ENCODE data around the gene ZGPAT. TPM values are rescaled to one million over a fixed set of nuclear protein-coding genes. Genes with fewer than 3 reads are reported as not detected.

ZGPAT gene
- total RNA-seq, 1 experiment from 2014 or later: 28.3 TPM

DNA sequence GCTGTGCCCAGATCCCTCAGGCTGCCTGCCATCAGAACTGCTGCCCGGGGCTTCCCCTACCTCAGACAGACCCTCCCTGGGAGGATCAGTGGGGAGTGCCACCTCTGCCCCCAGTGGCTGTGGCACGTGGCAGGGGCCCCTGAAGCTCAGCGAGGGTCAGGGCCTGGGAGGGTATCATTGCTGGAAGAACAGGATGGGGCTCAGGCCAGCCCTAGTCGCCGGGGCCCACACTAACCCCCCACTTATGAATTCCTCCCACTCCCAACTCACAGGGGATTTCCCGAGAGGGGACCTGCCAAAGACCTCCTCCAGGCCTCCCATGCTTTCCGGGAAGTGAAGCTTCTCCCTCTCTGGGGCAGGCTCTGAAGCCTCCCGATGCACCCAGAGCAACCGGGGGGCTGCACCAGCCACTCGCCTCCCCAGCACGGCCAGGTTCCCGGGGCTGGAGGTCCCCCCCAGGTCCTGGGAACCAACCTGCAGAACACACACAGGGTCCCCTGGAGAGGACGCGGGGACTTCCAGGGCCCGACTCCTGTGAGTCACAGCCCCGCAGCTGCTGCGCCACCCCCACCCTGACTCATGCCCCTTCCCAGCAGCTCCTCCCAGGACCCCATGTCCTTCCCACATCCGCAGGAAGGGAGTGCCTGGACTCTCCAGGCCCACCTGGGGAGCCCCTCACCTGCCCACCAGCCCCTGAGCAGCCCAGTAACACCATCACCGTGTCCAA is 8.9 kb upstream of the ZGPAT start:
- DNase-seq (ENCODE audit: low spot score): peak; percentile 68
- H3K4me3 ChIP-seq (ENCODE audit: low read depth, low read length, poor library complexity, severe bottlenecking): no peak overlapping the region

GRCh38 chr20:63699466-63700198 is 8.2 kb upstream of the ZGPAT start:
- peaks cover 7% of the 10 kb centered on the region for H3K36me3 ChIP-seq (ENCODE audit: insufficient read depth, low read length, poor library complexity, severe bottlenecking)
- H3K9me3 ChIP-seq (ENCODE audit: low read depth, low read length, poor library complexity, severe bottlenecking): no peaks in the 10 kb centered on the region
- no peak overlapping the region for H3K4me3 ChIP-seq (ENCODE audit: low read depth, low read length, poor library complexity, severe bottlenecking)
- H3K27me3 ChIP-seq (replicated peaks; ENCODE audit: insufficient read depth, low read depth, low read length, poor library complexity): no peaks in the 10 kb centered on the region
- ChIA-PET POLR2A (ENCODE audit: low non-redundant PET) (no interaction called here), CTCF (no interaction called here)
- no peak for DNase-seq (ENCODE audit: low spot score)
- peaks cover 16% of the 10 kb centered on the region for H3K4me1 ChIP-seq (ENCODE audit: insufficient read depth, low read length, poor library complexity, severe bottlenecking)
- no peak for TF ChIP-seq EZH2 (IDR thresholded peaks at IDR 0.05; ENCODE audit: borderline replicate concordance, low read depth, low read length, poor library complexity, severe bottlenecking)
- TF ChIP-seq, protein P1, sequence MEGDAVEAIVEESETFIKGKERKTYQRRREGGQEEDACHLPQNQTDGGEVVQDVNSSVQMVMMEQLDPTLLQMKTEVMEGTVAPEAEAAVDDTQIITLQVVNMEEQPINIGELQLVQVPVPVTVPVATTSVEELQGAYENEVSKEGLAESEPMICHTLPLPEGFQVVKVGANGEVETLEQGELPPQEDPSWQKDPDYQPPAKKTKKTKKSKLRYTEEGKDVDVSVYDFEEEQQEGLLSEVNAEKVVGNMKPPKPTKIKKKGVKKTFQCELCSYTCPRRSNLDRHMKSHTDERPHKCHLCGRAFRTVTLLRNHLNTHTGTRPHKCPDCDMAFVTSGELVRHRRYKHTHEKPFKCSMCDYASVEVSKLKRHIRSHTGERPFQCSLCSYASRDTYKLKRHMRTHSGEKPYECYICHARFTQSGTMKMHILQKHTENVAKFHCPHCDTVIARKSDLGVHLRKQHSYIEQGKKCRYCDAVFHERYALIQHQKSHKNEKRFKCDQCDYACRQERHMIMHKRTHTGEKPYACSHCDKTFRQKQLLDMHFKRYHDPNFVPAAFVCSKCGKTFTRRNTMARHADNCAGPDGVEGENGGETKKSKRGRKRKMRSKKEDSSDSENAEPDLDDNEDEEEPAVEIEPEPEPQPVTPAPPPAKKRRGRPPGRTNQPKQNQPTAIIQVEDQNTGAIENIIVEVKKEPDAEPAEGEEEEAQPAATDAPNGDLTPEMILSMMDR (conservative IDR thresholded peaks at IDR 0.05; ENCODE audit: low read depth, low read length): no peak
- TSS peak; percentile 51 for BruUV-seq (replicated peaks)
- peak overlapping the region; percentile 65 for H3K27ac ChIP-seq (ENCODE audit: low read depth, low read length, poor library complexity, severe bottlenecking)
- intact Hi-C loops (cut with micrococcal nuclease; ENCODE audit: unreplicated experiment): no loop called here

More for the DNA sequence above, 8.9 kb upstream of the ZGPAT start:
- no peak for TF ChIP-seq EZH2 (IDR thresholded peaks at IDR 0.05; ENCODE audit: borderline replicate concordance, low read depth, low read length, poor library complexity, severe bottlenecking)
- TF ChIP-seq, protein P1 (conservative IDR thresholded peaks at IDR 0.05; ENCODE audit: low read depth, low read length): no peak
- POLR2A ChIA-PET (ENCODE audit: low non-redundant PET): interaction anchor here (0.7 kb wide), 1 partner anchor 274 kb away, joined by 3 read pairs; no protein-coding TSS in a partner anchor
- H3K9me3 ChIP-seq (ENCODE audit: low read depth, low read length, poor library complexity, severe bottlenecking): no peaks in the 10 kb centered on the region
- CTCF ChIA-PET: no interaction called here
- H3K27me3 ChIP-seq (replicated peaks; ENCODE audit: insufficient read depth, low read depth, low read length, poor library complexity): no peaks in the 10 kb centered on the region
- H3K4me1 ChIP-seq (ENCODE audit: insufficient read depth, low read length, poor library complexity, severe bottlenecking): peaks cover 16% of the 10 kb centered on the region
- no TSS peak for BruUV-seq (replicated peaks)
- H3K27ac ChIP-seq (ENCODE audit: low read depth, low read length, poor library complexity, severe bottlenecking): peak overlapping the region; percentile 65
- peaks cover 10% of the 10 kb centered on the region for H3K36me3 ChIP-seq (ENCODE audit: insufficient read depth, low read length, poor library complexity, severe bottlenecking)
- intact Hi-C loops (cut with micrococcal nuclease; ENCODE audit: unreplicated experiment): no loop called here

DNA sequence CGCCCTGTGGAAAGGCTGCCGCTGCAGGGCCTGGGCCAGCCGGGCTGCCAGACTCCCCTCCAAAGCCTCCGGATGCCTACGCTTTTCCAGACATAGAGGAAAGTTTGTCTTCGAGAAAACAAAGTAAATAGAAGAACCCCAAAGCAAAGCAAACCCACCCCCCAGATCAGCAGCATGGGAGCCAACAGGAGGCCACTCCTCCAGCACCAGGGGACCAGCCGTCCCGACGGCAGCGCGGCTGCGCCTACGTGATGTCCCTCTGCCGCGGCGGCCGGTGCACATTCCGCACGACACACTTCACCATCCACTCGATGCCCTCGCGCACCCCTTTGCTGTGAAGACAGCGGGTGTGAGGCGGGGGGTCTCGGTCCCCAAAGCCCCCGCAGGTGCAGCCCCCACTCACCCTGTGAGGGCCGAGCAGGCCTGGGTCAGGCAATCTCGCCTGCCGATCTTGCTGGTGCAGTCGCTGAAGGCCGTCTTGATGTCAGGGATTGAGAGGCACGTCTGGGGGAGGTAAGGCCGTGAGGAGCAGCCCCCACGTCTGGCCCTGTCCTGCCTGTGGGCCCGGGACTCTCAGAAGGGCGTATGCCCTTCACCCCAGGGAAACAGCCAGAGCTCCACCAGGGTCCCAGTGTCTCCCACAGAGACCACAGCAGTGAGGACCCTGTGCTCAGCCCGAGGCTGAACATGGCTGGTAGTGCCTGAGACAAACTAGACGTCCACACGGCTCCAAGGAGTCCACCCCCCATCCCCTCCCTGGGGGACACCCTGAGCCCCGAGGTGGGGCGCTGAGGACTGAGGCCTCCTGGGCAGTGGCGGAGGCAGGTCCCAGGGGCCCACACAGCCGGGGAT is 7.4 kb upstream of the ZGPAT start:
- CTCF ChIA-PET: no interaction called here
- POLR2A ChIA-PET (ENCODE audit: low non-redundant PET): no interaction called here
- intact Hi-C loops (cut with micrococcal nuclease; ENCODE audit: unreplicated experiment): no loop called here
- Histone ChIP-seq H3K9me3 (ENCODE audit: low read depth, low read length, poor library complexity, severe bottlenecking) (no peaks in the 10 kb centered on the region), H3K27ac (ENCODE audit: low read depth, low read length, poor library complexity, severe bottlenecking) (no peak overlapping the region), H3K27me3 (replicated peaks; ENCODE audit: insufficient read depth, low read depth, low read length, poor library complexity) (no peaks in the 10 kb centered on the region), H3K4me3 (ENCODE audit: low read depth, low read length, poor library complexity, severe bottlenecking) (no peak overlapping the region), H3K36me3 (ENCODE audit: insufficient read depth, low read length, poor library complexity, severe bottlenecking) (peaks cover 12% of the 10 kb centered on the region), H3K4me1 (ENCODE audit: insufficient read depth, low read length, poor library complexity, severe bottlenecking) (peaks cover 16% of the 10 kb centered on the region)
- no TSS peak for BruUV-seq (replicated peaks)
- TF ChIP-seq EZH2 (IDR thresholded peaks at IDR 0.05; ENCODE audit: borderline replicate concordance, low read depth, low read length, poor library complexity, severe bottlenecking): no peak
- TF ChIP-seq, protein P1 (conservative IDR thresholded peaks at IDR 0.05; ENCODE audit: low read depth, low read length): no peak
- no peak for DNase-seq (ENCODE audit: low spot score)
